Femur (tissue), 1 donor: ENCODE data around the gene MAP2K6.
A peak's percentile ranks its signal among the peaks of the same experiment; 100 is the strongest.
"Not testable (repeated sequence)": the region's sequence is repeated elsewhere in the genome, so short reads cannot be mapped to it uniquely, and the experiment has no call there.

Source experiments
- DNase-seq: peaks from one replicate; pipeline ENCODE4 v3.0.0-alpha.2; 2017

MAP2K6 gene

GRCh38 chr17:69460963-69461922, 46.7 kb downstream of the MAP2K6 start:
- peak; percentile 32 for DNase-seq

- DNase-seq, result no peak
These were observed 47.5 kb downstream of the MAP2K6 start for GRCh38 chr17:69461951-69462369.

GRCh38 chr17:69462882-69463281, 48.4 kb downstream of the MAP2K6 start:
- no peak for DNase-seq

GRCh38 chr17:69466451-69466850, 52.0 kb downstream of the MAP2K6 start:
- DNase-seq, result no peak

- DNase-seq, result no peak
These were observed 52.6 kb downstream of the MAP2K6 start for GRCh38 chr17:69466905-69467667.

- no peak for DNase-seq
These were observed 53.7 kb downstream of the MAP2K6 start for GRCh38 chr17:69468207-69468606.

- no peak for DNase-seq
These were observed 56.2 kb downstream of the MAP2K6 start for GRCh38 chr17:69470702-69471101.

- DNase-seq, result no peak
These were observed 56.9 kb downstream of the MAP2K6 start for GRCh38 chr17:69471406-69471805.

GRCh38 chr17:69473841-69474831, 59.6 kb downstream of the MAP2K6 start:
- DNase-seq, result peak; percentile 37

GRCh38 chr17:69477204-69477902, 62.9 kb downstream of the MAP2K6 start:
- DNase-seq, result no peak

- DNase-seq, result no peak
These were observed 63.4 kb downstream of the MAP2K6 start for GRCh38 chr17:69477903-69478266.

- DNase-seq, result no peak
These were observed 64.4 kb downstream of the MAP2K6 start for GRCh38 chr17:69478916-69479315.

- not testable (repeated sequence) for DNase-seq
These were observed 65.3 kb downstream of the MAP2K6 start for GRCh38 chr17:69479756-69480155.

- DNase-seq, result no peak
These were observed 65.7 kb downstream of the MAP2K6 start for GRCh38 chr17:69480245-69480644.

- no peak for DNase-seq
These were observed 70.8 kb downstream of the MAP2K6 start for GRCh38 chr17:69485251-69485661.

GRCh38 chr17:69485901-69486643, 71.6 kb downstream of the MAP2K6 start:
- DNase-seq, result no peak

- no peak for DNase-seq
These were observed 72.5 kb downstream of the MAP2K6 start for GRCh38 chr17:69486779-69487637.

- no peak for DNase-seq
These were observed 74.8 kb downstream of the MAP2K6 start for GRCh38 chr17:69489313-69489712.

GRCh38 chr17:69492410-69493071, 78.0 kb downstream of the MAP2K6 start:
- DNase-seq, result peak; percentile 53

GRCh38 chr17:69495787-69496186, 81.3 kb downstream of the MAP2K6 start:
- DNase-seq, result no peak
